Measurements from ENCODE around the gene FRMD5. TPM values are rescaled to one million over a fixed set of nuclear protein-coding genes. Genes with fewer than 3 reads are reported as not detected.

The FRMD5 gene
- polyA plus RNA-seq (25.8 and 27.8 TPM in 2 replicates), polyA minus RNA-seq (36.3 and 38.8 TPM in 2 replicates)

GRCh38 chr15:44195151-44195740 is at the start of gene FRMD5:
Gene FRMD5 (minus strand): TSS chr15:44195271.
- no peaks in the 10 kb centered on the region for H3K9me3 ChIP-seq (ENCODE audit: low read length)
- peak within 1 kb of the TSS; percentile 90 for H2AFZ ChIP-seq (ENCODE audit: low read depth, low read length)
- no peaks in the 10 kb centered on the region for H4K20me1 ChIP-seq (ENCODE audit: insufficient read depth)
- no peaks in the 10 kb centered on the region for H3K9me2 ChIP-seq (ENCODE audit: insufficient read depth, low read length)
- no peaks in the 10 kb centered on the region for H3K27me3 ChIP-seq (ENCODE audit: insufficient read depth, low read depth, low read length)
- H3K4me3 ChIP-seq (ENCODE audit: low read length), result peak within 1 kb of the TSS; percentile 93
- H3K27ac ChIP-seq (ENCODE audit: low read length), result peak within 1 kb of the TSS; percentile 76
- TF ChIP-seq POLR2AphosphoS5 (IDR thresholded peaks at IDR 0.05), result peak; percentile 97
- peak; percentile 27 for TF ChIP-seq EP300 (conservative IDR thresholded peaks at IDR 0.05; ENCODE audit: poor library complexity, severe bottlenecking)
- peak; percentile 38 for TF ChIP-seq REST (IDR thresholded peaks at IDR 0.05; ENCODE audit: borderline replicate concordance)
- peak; percentile 63 for TF ChIP-seq MXI1 (conservative IDR thresholded peaks at IDR 0.05; ENCODE audit: poor library complexity, severe bottlenecking)
- TF ChIP-seq SMC3 (conservative IDR thresholded peaks at IDR 0.05; ENCODE audit: poor library complexity), result peak; percentile 58
- TF ChIP-seq CTCF (IDR thresholded peaks at IDR 0.05; ENCODE audit: poor library complexity, severe bottlenecking), result peak; percentile 76
- peak; percentile 51 for TF ChIP-seq RAD21 (conservative IDR thresholded peaks at IDR 0.05)
- TF ChIP-seq TAF1 (IDR thresholded peaks at IDR 0.05; ENCODE audit: low read depth), result peak; percentile 92
- no peak for TF ChIP-seq EZH2 (IDR thresholded peaks at IDR 0.05; ENCODE audit: borderline replicate concordance, insufficient read depth, low read length, poor library complexity, severe bottlenecking)
- peaks cover 20% of the 10 kb centered on the region for H3K79me2 ChIP-seq (replicated peaks; ENCODE audit: insufficient read depth, low read length)
- no peaks in the 10 kb centered on the region for H3K36me3 ChIP-seq (ENCODE audit: insufficient read depth, low read length)
- peak within 1 kb of the TSS; percentile 81 for H3K4me2 ChIP-seq (ENCODE audit: low read length)
- H3F3A ChIP-seq (ENCODE audit: insufficient read depth, low read length, poor library complexity, severe bottlenecking), result peaks cover 3% of the 10 kb centered on the region
- H3K9ac ChIP-seq (ENCODE audit: low read length), result peak within 1 kb of the TSS; percentile 73

GRCh38 chr15:44243829-44244228 is 48.8 kb upstream of the FRMD5 start:
- no peak overlapping the region for H3K4me2 ChIP-seq (ENCODE audit: low read length)
- no peak overlapping the region for H3K9ac ChIP-seq (ENCODE audit: low read length)
- H3K36me3 ChIP-seq (ENCODE audit: insufficient read depth, low read length), result no peaks in the 10 kb centered on the region
- TF ChIP-seq POLR2AphosphoS5 (IDR thresholded peaks at IDR 0.05) (no peak), EZH2 (IDR thresholded peaks at IDR 0.05; ENCODE audit: borderline replicate concordance, insufficient read depth, low read length, poor library complexity, severe bottlenecking) (no peak), TAF1 (IDR thresholded peaks at IDR 0.05; ENCODE audit: low read depth) (no peak), MXI1 (conservative IDR thresholded peaks at IDR 0.05; ENCODE audit: poor library complexity, severe bottlenecking) (no peak), RAD21 (conservative IDR thresholded peaks at IDR 0.05) (peak; percentile 24), CTCF (IDR thresholded peaks at IDR 0.05; ENCODE audit: poor library complexity, severe bottlenecking) (peak; percentile 25)
- no peaks in the 10 kb centered on the region for H3K79me2 ChIP-seq (replicated peaks; ENCODE audit: insufficient read depth, low read length)
- H2AFZ ChIP-seq (ENCODE audit: low read depth, low read length), result no peak overlapping the region
- no peaks in the 10 kb centered on the region for H3K27me3 ChIP-seq (ENCODE audit: insufficient read depth, low read depth, low read length)
- no peaks in the 10 kb centered on the region for H3K9me3 ChIP-seq (ENCODE audit: low read length)
- no peaks in the 10 kb centered on the region for H3K9me2 ChIP-seq (ENCODE audit: insufficient read depth, low read length)
- no peak overlapping the region for H3K4me3 ChIP-seq (ENCODE audit: low read length)
- no peaks in the 10 kb centered on the region for H4K20me1 ChIP-seq (ENCODE audit: insufficient read depth)
- H3F3A ChIP-seq (ENCODE audit: insufficient read depth, low read length, poor library complexity, severe bottlenecking), result no peaks in the 10 kb centered on the region
- no peak overlapping the region for H3K27ac ChIP-seq (ENCODE audit: low read length)

Data from neural cell (in vitro differentiated cells).